Stimulated activated CD8-positive, alpha-beta memory T cell treated with anti-CD3 and anti-CD28 coated beads, Interleukin-15, amount 100 ng/mL, for 24 hours (primary cell): ENCODE data around the gene GPC6.
"Not testable (repeated sequence)": the region's sequence is repeated elsewhere in the genome, so short reads cannot be mapped to it uniquely, and the experiment has no call there.

Experiments used
- DNase-seq: peaks from one replicate; pipeline ENCODE4 v3.0.0-alpha.2; 2020; ENCODE audit warnings: low read depth

Gene GPC6

DNA sequence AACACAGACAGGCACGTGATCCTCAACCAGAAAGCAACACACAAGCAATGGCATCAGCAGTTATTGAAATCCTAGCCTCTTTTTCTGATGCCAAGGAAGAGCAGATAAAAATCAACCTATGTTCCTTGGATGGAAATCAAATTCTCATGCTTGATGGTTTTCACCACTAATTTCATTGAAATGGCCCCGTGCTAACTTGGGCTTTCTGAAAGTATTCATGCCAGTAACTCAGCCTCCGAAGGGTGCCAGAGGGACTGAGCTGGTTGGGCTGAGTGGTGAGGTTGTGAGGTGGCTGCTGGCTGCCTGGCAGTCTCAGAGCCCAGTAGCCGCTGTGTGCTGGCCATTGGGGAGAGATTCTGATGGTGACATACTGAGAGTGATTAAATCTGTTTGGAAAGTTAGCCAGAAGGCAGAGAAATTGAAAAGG lies 943.6 kb downstream of the GPC6 start:
- DNase-seq, result no peak

DNA sequence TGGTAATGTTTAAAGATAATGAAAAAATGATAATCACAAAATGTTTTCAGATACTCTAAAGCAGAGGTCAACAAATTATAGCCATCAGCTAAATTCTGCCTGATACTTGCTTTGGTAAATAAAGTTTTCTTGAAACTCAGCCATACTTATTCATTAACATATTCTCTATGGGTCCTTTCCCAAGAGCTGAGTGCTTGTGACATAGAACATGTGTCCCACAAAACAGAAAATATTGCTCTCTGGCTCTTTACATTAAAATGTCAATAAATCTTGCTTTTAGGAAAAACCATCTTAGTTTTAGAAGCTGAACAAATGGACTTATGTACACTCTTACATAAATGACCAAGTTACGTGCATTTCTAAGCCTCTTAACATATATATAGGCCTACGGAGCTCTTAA lies 945.8 kb downstream of the GPC6 start:
- DNase-seq, result no peak

GRCh38 chr13:94173312-94173854 lies 946.8 kb downstream of the GPC6 start:
- DNase-seq, result no peak

- no peak for DNase-seq
Measured at GRCh38 chr13:94174009-94174408, 947.4 kb downstream of the GPC6 start.

DNA sequence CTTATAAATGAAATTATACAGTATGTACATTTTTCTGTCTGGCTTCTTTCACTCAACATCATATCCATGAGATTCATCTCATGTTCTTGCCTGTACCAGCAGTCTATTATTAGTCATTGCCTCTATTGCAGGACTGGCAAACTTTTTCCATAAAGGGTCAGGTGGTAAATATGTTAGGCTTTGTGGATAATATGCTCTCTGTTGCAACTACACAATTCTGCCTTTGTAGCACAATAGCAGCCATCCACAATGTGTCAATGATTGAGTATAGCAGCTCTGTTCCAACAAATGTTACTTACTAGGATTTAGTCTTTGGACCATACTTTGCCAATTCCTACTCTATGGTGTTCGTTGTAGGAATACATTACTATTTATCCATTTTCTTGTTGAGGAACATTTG lies 948.5 kb downstream of the GPC6 start:
- DNase-seq, result no peak

GRCh38 chr13:94176561-94176960 lies 950.0 kb downstream of the GPC6 start:
- DNase-seq, result no peak

DNA sequence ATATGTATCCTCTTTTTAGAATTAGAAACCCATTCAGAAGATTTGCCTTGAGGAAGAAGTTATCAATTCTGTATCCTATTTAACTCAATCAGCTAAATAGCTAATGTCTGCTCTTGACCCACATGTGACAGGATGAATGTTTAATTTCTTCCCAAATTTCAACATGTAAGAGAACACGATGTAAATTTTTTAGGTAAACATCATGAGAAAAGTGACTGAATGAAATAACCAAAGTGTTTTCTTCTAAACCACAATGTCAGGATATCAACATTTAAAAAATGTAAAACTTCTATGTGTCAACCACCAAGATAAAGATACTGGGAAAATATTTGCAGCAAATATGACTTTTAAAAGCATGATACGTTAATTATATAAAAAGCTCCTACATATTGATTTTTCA lies 950.4 kb downstream of the GPC6 start:
- no peak for DNase-seq

- DNase-seq, result no peak
Measured at GRCh38 chr13:94178625-94179244, 952.1 kb downstream of the GPC6 start.

DNA sequence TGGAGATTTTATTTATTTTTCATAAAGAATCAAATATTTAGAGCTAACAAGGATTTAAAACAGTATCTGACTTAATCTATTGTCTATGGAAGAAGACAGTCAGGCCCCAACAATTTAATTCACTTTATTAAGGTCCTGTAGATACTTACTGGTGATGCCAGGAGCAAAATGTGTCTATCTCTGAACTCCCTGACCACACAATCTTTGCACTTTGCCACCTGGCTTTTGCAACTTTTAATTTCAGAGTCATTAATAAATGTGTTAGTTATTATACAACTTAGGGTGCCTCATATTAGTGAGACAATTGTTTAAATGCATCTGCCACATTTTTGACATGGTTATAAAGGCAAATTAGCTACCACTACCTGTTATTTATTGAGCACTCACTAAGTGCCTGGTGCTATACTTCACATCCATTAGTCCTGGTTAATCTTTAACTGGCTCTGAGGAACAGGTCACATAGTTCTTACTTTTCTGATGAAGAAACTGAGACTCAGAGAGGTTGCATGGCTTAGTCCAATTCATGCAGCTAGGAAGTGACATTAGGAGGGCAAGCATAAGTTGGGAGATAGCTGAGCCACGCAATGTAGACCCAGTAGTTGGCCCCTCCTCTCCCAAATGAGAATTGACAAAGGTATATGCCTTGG lies 955.0 kb downstream of the GPC6 start:
- DNase-seq, result no peak

GRCh38 chr13:94182185-94182761 lies 955.7 kb downstream of the GPC6 start:
- DNase-seq, result no peak

- DNase-seq, result no peak
Measured at GRCh38 chr13:94186470-94186869, 959.9 kb downstream of the GPC6 start.

DNA sequence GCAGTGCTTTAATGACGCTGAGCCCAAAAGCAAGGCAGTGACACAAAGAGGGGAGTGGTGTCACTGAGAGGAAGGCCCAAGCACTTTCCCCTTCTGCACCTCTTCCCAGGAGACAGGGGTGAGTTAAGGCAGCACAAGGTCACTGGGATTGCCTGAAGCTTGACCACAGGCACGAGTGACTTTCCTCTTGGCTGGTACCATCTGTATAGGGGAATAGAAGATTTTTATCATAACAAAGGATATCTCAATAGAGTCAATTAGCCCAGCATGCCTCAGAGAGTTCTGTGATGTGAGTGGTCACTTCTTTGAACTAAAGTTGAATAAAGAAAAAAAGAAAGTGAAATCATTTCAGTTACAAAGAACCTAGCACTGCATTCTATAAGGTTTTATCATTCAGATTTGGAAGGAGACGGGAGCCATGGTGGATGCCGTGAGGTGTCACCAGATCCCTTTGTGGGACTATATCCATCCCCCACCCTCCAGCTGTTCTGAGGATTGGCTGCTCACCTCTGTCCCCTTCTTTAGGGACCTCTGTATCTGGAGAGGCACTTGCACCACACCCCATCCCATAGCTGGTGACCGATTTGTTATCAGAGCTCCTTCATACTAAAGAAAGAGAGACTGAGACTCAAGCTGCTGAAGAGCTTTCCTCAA lies 961.7 kb downstream of the GPC6 start:
- no peak for DNase-seq

DNA sequence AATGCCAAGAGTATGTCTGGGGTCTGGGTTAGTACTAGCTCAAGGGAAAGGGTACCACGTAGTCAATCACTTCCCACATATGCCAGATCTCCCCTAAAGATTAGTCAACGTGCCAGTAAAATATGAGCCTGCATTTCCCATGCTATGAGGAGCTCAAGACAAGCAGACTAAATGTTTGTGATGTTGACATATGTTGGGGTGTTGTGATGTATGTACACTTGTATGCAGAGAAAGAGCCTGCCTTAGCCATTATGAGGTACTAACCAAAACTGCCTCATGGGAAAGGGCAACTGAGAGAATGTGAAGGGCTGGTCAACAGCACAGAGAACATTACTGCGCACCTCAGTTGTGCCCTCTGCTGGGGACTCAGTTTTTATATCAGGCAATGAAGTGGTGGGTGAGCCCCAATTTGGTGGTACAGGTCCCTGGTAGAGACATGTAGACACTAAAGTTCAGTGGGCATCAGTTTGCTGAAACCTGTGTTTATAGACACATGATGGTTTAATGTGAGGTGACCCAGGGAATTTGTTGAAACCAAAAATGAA lies 965.9 kb downstream of the GPC6 start:
- DNase-seq, result no peak

DNA sequence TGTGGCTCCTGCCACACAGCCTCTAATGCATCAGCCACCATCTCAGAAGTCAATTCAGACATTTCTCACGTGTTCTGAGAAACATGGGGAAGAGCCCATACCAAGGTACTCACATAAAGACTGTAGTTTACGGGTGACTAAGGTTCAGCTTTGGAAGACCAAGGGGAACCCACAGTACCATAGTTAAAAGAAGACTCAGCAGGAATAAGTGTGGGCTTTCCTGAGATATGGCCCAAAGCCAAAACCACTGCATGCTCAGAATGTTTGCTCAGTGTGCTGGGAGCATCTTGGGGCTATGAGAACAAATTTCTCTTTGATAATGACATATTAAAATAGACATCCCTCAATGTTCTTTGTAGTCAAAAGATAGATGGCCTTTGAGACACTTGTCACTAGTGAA lies 969.1 kb downstream of the GPC6 start:
- DNase-seq, result no peak

- no peak for DNase-seq
Measured at GRCh38 chr13:94196413-94196812, 969.8 kb downstream of the GPC6 start.

- DNase-seq, result no peak
Measured at GRCh38 chr13:94198681-94199080, 972.1 kb downstream of the GPC6 start.

- no peak for DNase-seq
Measured at GRCh38 chr13:94199135-94199534, 972.5 kb downstream of the GPC6 start.

DNA sequence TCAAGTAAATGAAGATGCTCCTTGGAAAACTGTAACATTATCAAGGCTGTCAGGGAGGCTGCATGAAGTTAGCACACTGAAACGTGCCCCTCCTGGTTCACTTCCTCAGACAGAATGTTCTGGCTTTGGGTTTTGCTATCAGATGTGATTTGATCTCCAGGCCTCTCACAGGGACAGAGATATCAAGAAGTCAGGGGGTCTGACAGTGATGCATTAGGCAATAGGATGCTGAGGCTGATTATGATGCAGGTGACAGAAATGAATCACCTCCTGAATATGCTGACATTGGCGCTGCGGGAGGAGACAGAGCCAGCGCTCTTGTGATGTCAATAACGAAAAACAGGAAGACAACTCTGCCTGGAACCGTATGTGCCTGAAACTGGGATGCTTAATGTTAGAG lies 974.4 kb downstream of the GPC6 start:
- DNase-seq, result no peak

GRCh38 chr13:94204163-94204562 lies 977.6 kb downstream of the GPC6 start:
- no peak for DNase-seq

DNA sequence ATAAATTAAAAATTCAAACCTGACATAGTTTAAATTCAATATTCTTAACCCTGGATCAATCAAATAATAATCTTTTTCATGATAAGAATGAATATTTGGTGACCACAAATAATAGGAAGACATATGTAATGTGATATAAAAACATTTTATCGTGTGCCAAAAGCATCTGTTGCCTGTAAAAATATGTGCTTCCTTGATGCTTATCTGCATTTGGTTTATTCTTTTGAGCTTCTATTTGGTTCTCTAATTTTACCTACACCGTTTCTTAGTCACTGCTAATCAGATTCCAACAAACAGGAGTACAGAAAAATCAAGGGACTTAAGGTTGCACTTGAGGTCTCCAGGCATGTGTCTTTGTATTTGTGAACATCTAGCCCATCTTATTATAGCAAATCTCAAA lies 978.3 kb downstream of the GPC6 start:
- no peak for DNase-seq

GRCh38 chr13:94205896-94206295 lies 979.3 kb downstream of the GPC6 start:
- DNase-seq, result no peak

- DNase-seq, result no peak
Measured at GRCh38 chr13:94209117-94209516, 982.5 kb downstream of the GPC6 start.

DNA sequence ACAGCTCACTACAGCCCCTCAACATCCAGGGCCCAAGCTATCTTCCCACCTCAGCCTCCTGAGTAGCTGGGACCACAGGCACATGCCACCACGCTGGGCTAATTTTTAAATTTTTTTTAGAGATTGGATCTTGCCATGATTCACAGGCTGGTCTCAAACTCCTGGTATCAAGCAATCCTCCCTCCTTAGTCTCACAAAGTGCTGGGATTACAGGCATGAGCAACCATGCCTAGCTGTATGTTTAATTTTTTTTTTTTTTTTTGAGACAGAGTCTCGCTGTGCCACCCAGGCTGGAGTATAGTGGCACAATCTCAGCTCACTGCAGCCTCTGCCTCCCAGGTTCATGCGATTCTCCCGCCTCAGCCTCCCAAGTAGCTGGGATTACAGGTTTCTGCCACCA lies 983.3 kb downstream of the GPC6 start:
- not testable (repeated sequence) for DNase-seq
